Activated CD8-positive, alpha-beta T cell treated with anti-CD3 and anti-CD28 coated beads for 36 hours (primary cell): ENCODE measurements around the gene COX19. TPM values are rescaled to one million over a fixed set of nuclear protein-coding genes. Genes with fewer than 3 reads are reported as not detected.
"Not testable (repeated sequence)": the region's sequence is repeated elsewhere in the genome, so short reads cannot be mapped to it uniquely, and the experiment has no call there.

Experiments
- ATAC-seq: fragments of 200-7000 bp; cut with Tn5 transposase; one replicate; pipeline ENCODE4 v1.10.0; 2021; ENCODE audit warnings: mild to moderate bottlenecking, moderate library complexity
- CTCF ChIA-PET: fragments of 350-600 bp; sonication (Branson Sonifier 250); formaldehyde crosslinking; loops from one replicate; lab custom pipeline; 2021; ENCODE audit warnings: antibody characterized with exemption; lab: Charles Lee
- POLR2A ChIA-PET: fragments of 350-600 bp; sonication (Branson Sonifier 250); formaldehyde crosslinking; loops from one replicate; lab custom pipeline; 2021; ENCODE audit warnings: antibody characterized with exemption; lab: Charles Lee
- DNase-seq: peaks from one replicate; pipeline ENCODE4 v3.0.0-alpha.2; 2020
- H3K27ac Mint-ChIP-seq: one replicate; pipeline ENCODE4 v1.8.0; 2021; ENCODE audit warnings: mild to moderate bottlenecking, mixed read lengths
- H3K27me3 Mint-ChIP-seq: one replicate; pipeline ENCODE4 v1.8.0; 2021; ENCODE audit warnings: mixed read lengths
- H3K36me3 Mint-ChIP-seq: one replicate; pipeline ENCODE4 v1.8.0; 2021; ENCODE audit warnings: low read depth, mixed read lengths
- H3K4me1 Mint-ChIP-seq: one replicate; pipeline ENCODE4 v1.8.0; 2021; ENCODE audit warnings: low read depth, mixed read lengths
- H3K4me3 Mint-ChIP-seq: one replicate; pipeline ENCODE4 v1.8.0; 2021; ENCODE audit warnings: mild to moderate bottlenecking, moderate library complexity, mixed read lengths
- H3K9me3 Mint-ChIP-seq: one replicate; pipeline ENCODE4 v1.8.0; 2021; ENCODE audit warnings: mixed read lengths
- CTCF ChIP-seq: fragments of 200-600 bp; IDR thresholded peaks from one replicate; pipeline ENCODE4 v1.8.0; 2022; ENCODE audit warnings: antibody characterized with exemption, mild to moderate bottlenecking
- intact Hi-C: fragments of 100-400 bp; cut with micrococcal nuclease; formaldehyde crosslinking; loops from one replicate; pipeline ENCODE4 v1.10.0; 2022
- total RNA-seq, 2 experiments: library from RNA; stranded (reverse); gene quantifications; one replicate each; pipeline ENCODE4 v1.2.3, GENCODE V29; 2021

Gene COX19
- total RNA-seq, 2 experiments from 2014 or later = 15.5 to 18.0 TPM

GRCh38 chr7:961546-962400 is 13.6 kb downstream of the COX19 start:
- no peak for TF ChIP-seq CTCF
- H3K36me3 Mint-ChIP-seq = no peaks in the 10 kb centered on the region
- no peak overlapping the region for H3K27ac Mint-ChIP-seq
- H3K27me3 Mint-ChIP-seq = no peaks in the 10 kb centered on the region
- ATAC-seq (no peak), DNase-seq (no peak)
- ChIA-PET CTCF (interaction anchor here (1.1 to 1.6 kb wide), 2 partner anchors 32 to 54 kb away, joined by 3 to 4 read pairs; no protein-coding TSS in a partner anchor), POLR2A (interaction anchor here (1.0 to 1.4 kb wide), 2 partner anchors 9 to 37 kb away, joined by 3 to 5 read pairs; no protein-coding TSS in a partner anchor)
- peaks cover 22% of the 10 kb centered on the region for H3K4me1 Mint-ChIP-seq
- intact Hi-C loops = no loop called here
- no peaks in the 10 kb centered on the region for H3K9me3 Mint-ChIP-seq
- no peak overlapping the region for H3K4me3 Mint-ChIP-seq

- H3K27ac Mint-ChIP-seq, POLR2A ChIA-PET, DNase-seq, H3K36me3 Mint-ChIP-seq, H3K4me3 Mint-ChIP-seq, H3K27me3 Mint-ChIP-seq, ATAC-seq, H3K9me3 Mint-ChIP-seq, intact Hi-C loops: not testable (repeated sequence)
- peaks cover 22% of the 10 kb centered on the region for H3K4me1 Mint-ChIP-seq
- CTCF ChIA-PET = interaction anchor here (1.6 kb wide), 1 partner anchor 53 kb away, joined by 3 read pairs; no protein-coding TSS in a partner anchor
Observed at GRCh38 chr7:960972-961371, 14.4 kb downstream of the COX19 start.

GRCh38 chr7:960269-960871 is 15.0 kb downstream of the COX19 start:
- Mint-ChIP-seq H3K27ac (no peak overlapping the region), H3K27me3 (peaks cover 2% of the 10 kb centered on the region), H3K9me3 (no peaks in the 10 kb centered on the region), H3K36me3 (no peaks in the 10 kb centered on the region), H3K4me1 (peaks cover 18% of the 10 kb centered on the region), H3K4me3 (no peak overlapping the region)
- CTCF ChIA-PET = interaction anchor here (1.6 kb wide), 1 partner anchor 52 kb away, joined by 3 read pairs; no protein-coding TSS in a partner anchor
- no peak for TF ChIP-seq CTCF
- no peak for DNase-seq
- no peak for ATAC-seq
- intact Hi-C loops = no loop called here
- POLR2A ChIA-PET = no interaction called here

GRCh38 chr7:959740-960139 is 15.6 kb downstream of the COX19 start:
- H3K4me3 Mint-ChIP-seq, H3K9me3 Mint-ChIP-seq, DNase-seq, CTCF ChIA-PET, POLR2A ChIA-PET, H3K27me3 Mint-ChIP-seq, H3K27ac Mint-ChIP-seq, ATAC-seq, H3K36me3 Mint-ChIP-seq: not testable (repeated sequence)
- H3K4me1 Mint-ChIP-seq = peaks cover 15% of the 10 kb centered on the region
- intact Hi-C loops = loop anchor here (5.0 kb wide), 1 partner anchor 52 kb away; no protein-coding TSS in a partner anchor

- Mint-ChIP-seq H3K4me3 (no peak overlapping the region), H3K27ac (no peak overlapping the region), H3K9me3 (no peaks in the 10 kb centered on the region), H3K36me3 (no peaks in the 10 kb centered on the region), H3K4me1 (peaks cover 10% of the 10 kb centered on the region), H3K27me3 (peaks cover 2% of the 10 kb centered on the region)
- ATAC-seq (no peak), DNase-seq (no peak)
- CTCF ChIA-PET = no interaction called here
- intact Hi-C loops = loop anchor here (5.0 kb wide), 1 partner anchor 52 kb away; no protein-coding TSS in a partner anchor
- TF ChIP-seq CTCF = no peak
- POLR2A ChIA-PET = no interaction called here
Observed at GRCh38 chr7:959271-959670, 16.1 kb downstream of the COX19 start.
